ENCODE data around the gene SELENOH. TPM values are rescaled to one million over a fixed set of nuclear protein-coding genes. Genes with fewer than 3 reads are reported as not detected.
"Not testable (repeated sequence)": the region's sequence is repeated elsewhere in the genome, so short reads cannot be mapped to it uniquely, and the experiment has no call there.

SELENOH gene
- total and polyA plus RNA-seq, 9 of the 15 experiments (the other 6 are each of a cell fraction or from before 2014, with no cell fraction given): 16.6 to 299 (median 118) TPM

DNA sequence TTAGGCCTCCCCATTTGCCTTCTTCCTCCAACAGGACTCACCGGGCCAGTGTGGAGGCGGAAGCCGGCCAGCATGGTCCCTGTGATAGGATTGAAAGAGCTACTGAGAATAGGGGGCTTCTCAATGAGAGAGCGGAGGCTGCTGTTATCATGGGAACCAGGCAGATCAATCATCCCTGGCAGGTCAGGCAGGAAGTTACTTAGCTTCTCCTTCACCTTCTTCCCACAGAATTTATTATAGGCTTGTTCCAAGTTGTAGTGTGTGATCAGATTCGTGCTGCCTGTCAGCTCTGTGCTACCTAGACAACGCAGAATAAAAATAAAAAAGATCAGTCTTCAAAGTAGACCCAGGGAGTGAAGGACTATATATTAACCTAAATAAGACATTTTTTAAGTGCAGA lies 36.4 kb upstream of the SELENOH start:
- no peaks in the 10 kb centered on the region for H3K9me3 ChIP-seq (replicated peaks; ENCODE audit: control insufficient read depth, insufficient read depth, low read depth, low read length)
- 85% methylated on average over 6 of the region's 6 CpGs for WGBS (ENCODE audit: insufficient coverage, low coverage, missing lambda C conversion rate)
- ATAC-seq (no peak), FAIRE-seq (no peak), DNase-seq (ENCODE audit: extremely low read depth in 1 of 4, low spot score in 3 of 4) (no peak)
- intact Hi-C loops (cut with micrococcal nuclease): no loop called here
- ChIA-PET CTCF (ENCODE audit: low intra/inter-chr PET ratio) (no interaction called here), POLR2A (no interaction called here)
- H3K4me2 ChIP-seq (ENCODE audit: insufficient read depth, low read length): no peak overlapping the region
- in situ Hi-C loops (cut with MboI): no loop called here
- H3K27me3 ChIP-seq (ENCODE audit: control insufficient read depth in 2 of 2, insufficient read depth in 2 of 2, low read length in 2 of 2): no peaks in the 10 kb centered on the region
- TF ChIP-seq, protein P1, sequence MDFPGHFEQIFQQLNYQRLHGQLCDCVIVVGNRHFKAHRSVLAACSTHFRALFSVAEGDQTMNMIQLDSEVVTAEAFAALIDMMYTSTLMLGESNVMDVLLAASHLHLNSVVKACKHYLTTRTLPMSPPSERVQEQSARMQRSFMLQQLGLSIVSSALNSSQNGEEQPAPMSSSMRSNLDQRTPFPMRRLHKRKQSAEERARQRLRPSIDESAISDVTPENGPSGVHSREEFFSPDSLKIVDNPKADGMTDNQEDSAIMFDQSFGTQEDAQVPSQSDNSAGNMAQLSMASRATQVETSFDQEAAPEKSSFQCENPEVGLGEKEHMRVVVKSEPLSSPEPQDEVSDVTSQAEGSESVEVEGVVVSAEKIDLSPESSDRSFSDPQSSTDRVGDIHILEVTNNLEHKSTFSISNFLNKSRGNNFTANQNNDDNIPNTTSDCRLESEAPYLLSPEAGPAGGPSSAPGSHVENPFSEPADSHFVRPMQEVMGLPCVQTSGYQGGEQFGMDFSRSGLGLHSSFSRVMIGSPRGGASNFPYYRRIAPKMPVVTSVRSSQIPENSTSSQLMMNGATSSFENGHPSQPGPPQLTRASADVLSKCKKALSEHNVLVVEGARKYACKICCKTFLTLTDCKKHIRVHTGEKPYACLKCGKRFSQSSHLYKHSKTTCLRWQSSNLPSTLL (IDR thresholded peaks at IDR 0.05): no peak
- TF ChIP-seq TCF7 (IDR thresholded peaks at IDR 0.05; ENCODE audit: borderline replicate concordance): no peak
- TF ChIP-seq, protein P2, sequence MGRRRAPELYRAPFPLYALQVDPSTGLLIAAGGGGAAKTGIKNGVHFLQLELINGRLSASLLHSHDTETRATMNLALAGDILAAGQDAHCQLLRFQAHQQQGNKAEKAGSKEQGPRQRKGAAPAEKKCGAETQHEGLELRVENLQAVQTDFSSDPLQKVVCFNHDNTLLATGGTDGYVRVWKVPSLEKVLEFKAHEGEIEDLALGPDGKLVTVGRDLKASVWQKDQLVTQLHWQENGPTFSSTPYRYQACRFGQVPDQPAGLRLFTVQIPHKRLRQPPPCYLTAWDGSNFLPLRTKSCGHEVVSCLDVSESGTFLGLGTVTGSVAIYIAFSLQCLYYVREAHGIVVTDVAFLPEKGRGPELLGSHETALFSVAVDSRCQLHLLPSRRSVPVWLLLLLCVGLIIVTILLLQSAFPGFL (CRISPR knock-in tag; IDR thresholded peaks at IDR 0.05): no peak
- peak; percentile 57 for TF ChIP-seq MEIS2 (IDR thresholded peaks at IDR 0.05; ENCODE audit: partially characterized antibody)
- TF ChIP-seq, protein P3, sequence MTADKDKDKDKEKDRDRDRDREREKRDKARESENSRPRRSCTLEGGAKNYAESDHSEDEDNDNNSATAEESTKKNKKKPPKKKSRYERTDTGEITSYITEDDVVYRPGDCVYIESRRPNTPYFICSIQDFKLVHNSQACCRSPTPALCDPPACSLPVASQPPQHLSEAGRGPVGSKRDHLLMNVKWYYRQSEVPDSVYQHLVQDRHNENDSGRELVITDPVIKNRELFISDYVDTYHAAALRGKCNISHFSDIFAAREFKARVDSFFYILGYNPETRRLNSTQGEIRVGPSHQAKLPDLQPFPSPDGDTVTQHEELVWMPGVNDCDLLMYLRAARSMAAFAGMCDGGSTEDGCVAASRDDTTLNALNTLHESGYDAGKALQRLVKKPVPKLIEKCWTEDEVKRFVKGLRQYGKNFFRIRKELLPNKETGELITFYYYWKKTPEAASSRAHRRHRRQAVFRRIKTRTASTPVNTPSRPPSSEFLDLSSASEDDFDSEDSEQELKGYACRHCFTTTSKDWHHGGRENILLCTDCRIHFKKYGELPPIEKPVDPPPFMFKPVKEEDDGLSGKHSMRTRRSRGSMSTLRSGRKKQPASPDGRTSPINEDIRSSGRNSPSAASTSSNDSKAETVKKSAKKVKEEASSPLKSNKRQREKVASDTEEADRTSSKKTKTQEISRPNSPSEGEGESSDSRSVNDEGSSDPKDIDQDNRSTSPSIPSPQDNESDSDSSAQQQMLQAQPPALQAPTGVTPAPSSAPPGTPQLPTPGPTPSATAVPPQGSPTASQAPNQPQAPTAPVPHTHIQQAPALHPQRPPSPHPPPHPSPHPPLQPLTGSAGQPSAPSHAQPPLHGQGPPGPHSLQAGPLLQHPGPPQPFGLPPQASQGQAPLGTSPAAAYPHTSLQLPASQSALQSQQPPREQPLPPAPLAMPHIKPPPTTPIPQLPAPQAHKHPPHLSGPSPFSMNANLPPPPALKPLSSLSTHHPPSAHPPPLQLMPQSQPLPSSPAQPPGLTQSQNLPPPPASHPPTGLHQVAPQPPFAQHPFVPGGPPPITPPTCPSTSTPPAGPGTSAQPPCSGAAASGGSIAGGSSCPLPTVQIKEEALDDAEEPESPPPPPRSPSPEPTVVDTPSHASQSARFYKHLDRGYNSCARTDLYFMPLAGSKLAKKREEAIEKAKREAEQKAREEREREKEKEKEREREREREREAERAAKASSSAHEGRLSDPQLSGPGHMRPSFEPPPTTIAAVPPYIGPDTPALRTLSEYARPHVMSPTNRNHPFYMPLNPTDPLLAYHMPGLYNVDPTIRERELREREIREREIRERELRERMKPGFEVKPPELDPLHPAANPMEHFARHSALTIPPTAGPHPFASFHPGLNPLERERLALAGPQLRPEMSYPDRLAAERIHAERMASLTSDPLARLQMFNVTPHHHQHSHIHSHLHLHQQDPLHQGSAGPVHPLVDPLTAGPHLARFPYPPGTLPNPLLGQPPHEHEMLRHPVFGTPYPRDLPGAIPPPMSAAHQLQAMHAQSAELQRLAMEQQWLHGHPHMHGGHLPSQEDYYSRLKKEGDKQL (CRISPR knock-in tag; IDR thresholded peaks at IDR 0.05; ENCODE audit: borderline replicate concordance): no peak
- H3K4me3 ChIP-seq: no peak overlapping the region
- BruUV-seq (replicated peaks): no TSS peak
- no peak overlapping the region for H2AFZ ChIP-seq (ENCODE audit: low read depth, low read length)
- no peaks in the 10 kb centered on the region for H4K20me1 ChIP-seq (replicated peaks; ENCODE audit: control insufficient read depth, insufficient read depth, low read length)
- H3K27ac ChIP-seq (ENCODE audit: extremely low read depth, low read depth, low read length): no peak overlapping the region
- H3K36me3 ChIP-seq (ENCODE audit: control insufficient read depth, insufficient read depth, low read length): peaks cover 49% of the 10 kb centered on the region
- H3K9ac ChIP-seq (ENCODE audit: insufficient read depth in 1 of 2, low read depth in 2 of 2, low read length in 2 of 2): no peak overlapping the region
- H3K9me1 ChIP-seq (ENCODE audit: control insufficient read depth, insufficient read depth, low read length): no peaks in the 10 kb centered on the region
- peaks cover 6% of the 10 kb centered on the region; the same call in 1 of the 3 replicates for H3K79me2 ChIP-seq (ENCODE audit: control insufficient read depth, insufficient read depth, low read length)
- no peaks in the 10 kb centered on the region for H3K4me1 ChIP-seq (replicated peaks in 1 of 2; ENCODE audit: control insufficient read depth in 2 of 2, insufficient read depth in 2 of 2, low read length in 2 of 2)

DNA sequence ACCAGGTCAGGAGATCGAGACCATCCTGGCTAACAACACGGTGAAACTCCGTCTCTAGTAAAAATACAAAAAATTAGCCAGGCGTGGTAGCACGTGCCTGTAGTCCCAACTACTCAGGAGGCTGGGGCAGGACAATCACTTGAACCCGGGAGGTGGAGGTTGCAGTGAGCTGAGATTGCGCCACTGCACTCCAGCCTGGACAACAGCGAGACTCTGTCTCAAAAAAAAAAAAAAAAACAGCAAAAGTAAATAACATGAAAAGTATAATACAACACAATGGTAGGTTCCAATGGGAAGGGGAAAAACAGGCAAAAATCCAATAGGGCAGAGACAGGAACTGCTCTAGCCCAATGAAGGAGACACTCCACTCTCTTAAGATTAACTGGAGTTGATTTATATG lies 35.9 kb upstream of the SELENOH start:
- FAIRE-seq; H3K4me2 ChIP-seq (ENCODE audit: insufficient read depth, low read length); H3K4me3 ChIP-seq; DNase-seq (ENCODE audit: extremely low read depth in 1 of 4, low spot score in 3 of 4); H3K9me1 ChIP-seq (ENCODE audit: control insufficient read depth, insufficient read depth, low read length); H4K20me1 ChIP-seq (replicated peaks; ENCODE audit: control insufficient read depth, insufficient read depth, low read length); H2AFZ ChIP-seq (ENCODE audit: low read depth, low read length); H3K4me1 ChIP-seq (replicated peaks in 1 of 2; ENCODE audit: control insufficient read depth in 2 of 2, insufficient read depth in 2 of 2, low read length in 2 of 2); intact Hi-C loops (cut with micrococcal nuclease); in situ Hi-C loops (cut with MboI); H3K27ac ChIP-seq (ENCODE audit: extremely low read depth, low read depth, low read length); BruUV-seq (replicated peaks); CTCF ChIA-PET (ENCODE audit: low intra/inter-chr PET ratio); H3K27me3 ChIP-seq (ENCODE audit: control insufficient read depth in 2 of 2, insufficient read depth in 2 of 2, low read length in 2 of 2); H3K9me3 ChIP-seq (replicated peaks; ENCODE audit: control insufficient read depth, insufficient read depth, low read depth, low read length); ATAC-seq; H3K9ac ChIP-seq (ENCODE audit: insufficient read depth in 1 of 2, low read depth in 2 of 2, low read length in 2 of 2): not testable (repeated sequence)
- WGBS (ENCODE audit: insufficient coverage, low coverage, missing lambda C conversion rate): 91% methylated on average over 7 of the region's 8 CpGs
- POLR2A ChIA-PET: interaction anchor here (0.6 kb wide), 1 partner anchor 27 kb away, joined by 3 read pairs; no protein-coding TSS in a partner anchor
- Histone ChIP-seq H3K36me3 (ENCODE audit: control insufficient read depth, insufficient read depth, low read length) (peaks cover 45% of the 10 kb centered on the region), H3K79me2 (ENCODE audit: control insufficient read depth, insufficient read depth, low read length) (peaks cover 11% of the 10 kb centered on the region)

Data from K562 (cell line).